ENCODE data around the gene ZCCHC7. TPM values are rescaled to one million over a fixed set of nuclear protein-coding genes. Genes with fewer than 3 reads are reported as not detected.

The ZCCHC7 gene
- total RNA-seq, 2 experiments from 2014 or later: 32.9 to 37.0 TPM

GRCh38 chr9:37215830-37216229 lies 95.5 kb downstream of the ZCCHC7 start:
- H3K27me3 Mint-ChIP-seq: no peaks in the 10 kb centered on the region
- H3K4me1 Mint-ChIP-seq (ENCODE audit: low read depth): peaks cover 26% of the 10 kb centered on the region
- ATAC-seq (no peak), DNase-seq (no peak)
- ChIA-PET POLR2A (interaction anchor here (0.6 kb wide), 2 partner anchors 127 to 145 kb away, joined by 3 read pairs; no protein-coding TSS in a partner anchor), CTCF (no interaction called here)
- TF ChIP-seq CTCF (IDR thresholded peaks at IDR 0.05): no peak
- H3K9me3 Mint-ChIP-seq: no peaks in the 10 kb centered on the region
- no peak overlapping the region for H3K4me3 Mint-ChIP-seq
- no peak overlapping the region for H3K27ac Mint-ChIP-seq
- H3K36me3 Mint-ChIP-seq (ENCODE audit: low read depth): peaks cover 10% of the 10 kb centered on the region
- intact Hi-C loops (cut with micrococcal nuclease): no loop called here

- POLR2A ChIA-PET: no interaction called here
- CTCF ChIA-PET: no interaction called here
- Mint-ChIP-seq H3K27ac (no peak overlapping the region), H3K36me3 (ENCODE audit: low read depth) (peaks cover 11% of the 10 kb centered on the region), H3K4me3 (no peak overlapping the region), H3K9me3 (no peaks in the 10 kb centered on the region), H3K27me3 (no peaks in the 10 kb centered on the region), H3K4me1 (ENCODE audit: low read depth) (peaks cover 30% of the 10 kb centered on the region)
- no peak for TF ChIP-seq CTCF (IDR thresholded peaks at IDR 0.05)
- DNase-seq (no peak), ATAC-seq (no peak)
- intact Hi-C loops (cut with micrococcal nuclease): no loop called here
Observed at GRCh38 chr9:37217161-37217560, 96.8 kb downstream of the ZCCHC7 start.

- H3K27me3 Mint-ChIP-seq: no peaks in the 10 kb centered on the region
- ATAC-seq: no peak
- POLR2A ChIA-PET: no interaction called here
Observed at GRCh38 chr9:37218800-37219425, 98.5 kb downstream of the ZCCHC7 start.

GRCh38 chr9:37220971-37221370 lies 100.6 kb downstream of the ZCCHC7 start:
- ATAC-seq: no peak
- POLR2A ChIA-PET: no interaction called here

More at GRCh38 chr9:37218800-37219425, 98.5 kb downstream of the ZCCHC7 start:
- no peak overlapping the region for H3K4me3 Mint-ChIP-seq
- intact Hi-C loops (cut with micrococcal nuclease): no loop called here
- DNase-seq: no peak
- no peak overlapping the region for H3K27ac Mint-ChIP-seq
- H3K36me3 Mint-ChIP-seq (ENCODE audit: low read depth): peaks cover 10% of the 10 kb centered on the region
- H3K4me1 Mint-ChIP-seq (ENCODE audit: low read depth): peaks cover 21% of the 10 kb centered on the region
- no peak for TF ChIP-seq CTCF (IDR thresholded peaks at IDR 0.05)
- CTCF ChIA-PET: no interaction called here
- no peaks in the 10 kb centered on the region for H3K9me3 Mint-ChIP-seq

More at GRCh38 chr9:37220971-37221370, 100.6 kb downstream of the ZCCHC7 start:
- CTCF ChIA-PET: interaction anchor here (1.2 to 1.8 kb wide), 3 partner anchors 10 to 30 kb away, joined by 3 to 4 read pairs (median 3); no protein-coding TSS in a partner anchor
- Mint-ChIP-seq H3K36me3 (ENCODE audit: low read depth) (peaks cover 10% of the 10 kb centered on the region), H3K9me3 (no peaks in the 10 kb centered on the region), H3K4me1 (ENCODE audit: low read depth) (peaks cover 19% of the 10 kb centered on the region), H3K4me3 (no peak overlapping the region), H3K27ac (no peak overlapping the region), H3K27me3 (no peaks in the 10 kb centered on the region)
- no peak for TF ChIP-seq CTCF (IDR thresholded peaks at IDR 0.05)
- intact Hi-C loops (cut with micrococcal nuclease): no loop called here
- DNase-seq: no peak
